ENCODE results near the gene RCOR3. TPM values are rescaled to one million over a fixed set of nuclear protein-coding genes. Genes with fewer than 3 reads are reported as not detected.
A peak's percentile ranks its signal among the peaks of the same experiment; 100 is the strongest.

RCOR3 gene
- total RNA-seq, 5 donors from 2014 or later (not counting 1 experiment from before 2014, with no cell fraction given) = 58.2 to 72.4 (median 62.2) TPM

DNA sequence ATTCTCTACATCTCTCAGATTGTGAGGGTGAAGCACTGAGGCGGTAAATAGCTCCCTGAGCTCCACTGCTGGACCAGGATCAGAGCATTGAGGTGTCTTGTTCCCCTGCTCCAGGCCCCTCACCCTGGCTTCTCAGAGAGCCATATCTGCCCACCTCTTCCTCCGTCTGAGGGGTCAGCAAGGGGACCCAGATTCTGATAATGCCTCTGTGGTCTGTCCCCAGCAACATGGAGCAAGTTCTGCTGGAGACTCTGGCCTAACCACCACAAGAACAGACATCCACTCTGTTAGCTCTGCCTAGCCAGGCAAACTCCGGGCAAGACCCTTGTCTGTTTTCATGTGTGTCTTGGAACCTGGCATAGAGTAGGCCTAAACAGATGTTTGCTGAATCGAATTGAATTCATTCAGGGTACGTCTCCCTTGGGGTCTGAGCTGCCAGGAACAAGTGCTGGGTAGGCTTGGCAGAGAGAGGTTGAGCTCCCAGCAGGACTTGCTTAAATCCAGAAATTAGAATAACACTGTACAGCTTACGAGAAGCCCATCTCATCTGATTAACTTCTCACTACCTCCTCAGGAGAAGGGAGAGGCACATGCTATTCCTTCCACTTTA lies 69.8 kb downstream of the RCOR3 start:
- peak in 1 of 35 experiments; percentile 21 for DNase-seq
- ChIA-PET CTCF (interaction anchor here (0.8 to 2.3 kb wide), 5 partner anchors 18 to 147 kb away, joined by 3 to 9 read pairs (median 3); no protein-coding TSS in a partner anchor), POLR2A (interaction anchor here in 1 of 2 donors (0.6 kb wide), 1 partner anchor 53 kb away, joined by 3 read pairs; no protein-coding TSS in a partner anchor)
- Histone ChIP-seq H3K4me1 (ENCODE audit: control insufficient read depth in 1 of 2, extremely low read depth in 1 of 2, insufficient read depth in 2 of 2, low read length in 2 of 2) (peaks cover 33 to 76% of the 10 kb centered on the region in 2 experiments), H3K27me3 (replicated peaks in 1 of 2; ENCODE audit: control insufficient read depth in 2 of 2, extremely low read depth in 1 of 2, insufficient read depth in 2 of 2, low read length in 1 of 2) (no peaks in the 10 kb centered on the region), H3K36me3 (ENCODE audit: control insufficient read depth in 2 of 2, extremely low read depth in 1 of 2, insufficient read depth in 1 of 2, low read length in 1 of 2) (no peaks in the 10 kb centered on the region), H3K9me3 (no peaks in the 10 kb centered on the region), H3K4me3 (ENCODE audit: control insufficient read depth in 1 of 2, extremely low read depth in 1 of 2, low read length in 1 of 2) (peak overlapping the region in 1 of 2 donors; percentile 91), H3K27ac (ENCODE audit: low read length) (peak overlapping the region; percentile 84)
- no peaks in the 10 kb centered on the region for H3K36me3 Mint-ChIP-seq
- 47% methylated on average over 3 of the region's 6 CpGs for WGBS (ENCODE audit: insufficient coverage)
- H3K4me1 Mint-ChIP-seq = peaks cover 74 to 86% (median 80%) of the 10 kb centered on the region in 3 donors
- H3K9me3 Mint-ChIP-seq = no peaks in the 10 kb centered on the region
- ATAC-seq (replicated peaks in 1 of 4) = no peak
- peak overlapping the region; percentile 92 to 95 (median 95) for H3K4me3 Mint-ChIP-seq
- H3K27ac Mint-ChIP-seq = peak overlapping the region; percentile 91 to 92
- no peaks in the 10 kb centered on the region for H3K27me3 Mint-ChIP-seq

DNA sequence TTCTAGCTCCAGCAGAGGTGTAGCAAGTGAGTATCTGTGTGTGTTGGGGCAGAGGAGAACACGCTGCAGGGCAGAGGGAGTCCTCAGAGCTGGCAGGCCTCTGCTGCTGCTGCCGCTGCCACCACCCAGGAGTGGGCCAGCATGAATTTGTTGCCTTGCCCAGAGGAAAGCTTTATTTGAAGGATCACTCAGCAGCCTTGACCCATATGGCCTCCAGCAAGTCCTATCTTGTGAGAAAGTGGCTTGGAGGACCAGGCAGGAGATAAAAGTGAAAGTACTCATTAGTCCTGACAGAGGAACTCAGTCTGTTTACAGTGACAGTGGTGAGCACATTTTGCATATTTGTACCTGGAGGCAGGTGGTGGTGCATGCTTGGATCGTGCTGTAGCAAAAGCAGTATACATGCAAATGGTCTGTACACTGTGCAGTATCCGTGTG lies 70.6 kb downstream of the RCOR3 start:
- Histone ChIP-seq H3K4me3 (ENCODE audit: control insufficient read depth in 1 of 2, extremely low read depth in 1 of 2, low read length in 1 of 2) (peak overlapping the region in 1 of 2 donors; percentile 91), H3K4me1 (ENCODE audit: control insufficient read depth in 1 of 2, extremely low read depth in 1 of 2, insufficient read depth in 2 of 2, low read length in 2 of 2) (peaks cover 33 to 84% of the 10 kb centered on the region in 2 experiments), H3K27me3 (replicated peaks in 1 of 2; ENCODE audit: control insufficient read depth in 2 of 2, extremely low read depth in 1 of 2, insufficient read depth in 2 of 2, low read length in 1 of 2) (no peaks in the 10 kb centered on the region), H3K27ac (ENCODE audit: low read length) (peak overlapping the region; percentile 84), H3K9me3 (no peaks in the 10 kb centered on the region), H3K36me3 (ENCODE audit: control insufficient read depth in 2 of 2, extremely low read depth in 1 of 2, insufficient read depth in 1 of 2, low read length in 1 of 2) (no peaks in the 10 kb centered on the region)
- Mint-ChIP-seq H3K4me1 (peaks cover 80 to 90% (median 85%) of the 10 kb centered on the region in 3 donors), H3K27ac (peak overlapping the region; percentile 91 to 92), H3K4me3 (peak overlapping the region; percentile 92 to 95 (median 95)), H3K36me3 (no peaks in the 10 kb centered on the region), H3K27me3 (no peaks in the 10 kb centered on the region), H3K9me3 (no peaks in the 10 kb centered on the region)
- WGBS (ENCODE audit: insufficient coverage) = 13% methylated on average over 4 of the region's 4 CpGs
- ChIA-PET POLR2A (interaction anchor here in 1 of 2 donors (0.5 to 0.6 kb wide), 2 partner anchors 54 to 57 kb away, joined by 3 to 4 read pairs; no protein-coding TSS in a partner anchor), CTCF (no interaction called here)
- peak; percentile 33 to 44 (median 37) for ATAC-seq (replicated peaks in 1 of 4)
- peak in 2 of 35 experiments; percentile 30 to 38 for DNase-seq

DNA sequence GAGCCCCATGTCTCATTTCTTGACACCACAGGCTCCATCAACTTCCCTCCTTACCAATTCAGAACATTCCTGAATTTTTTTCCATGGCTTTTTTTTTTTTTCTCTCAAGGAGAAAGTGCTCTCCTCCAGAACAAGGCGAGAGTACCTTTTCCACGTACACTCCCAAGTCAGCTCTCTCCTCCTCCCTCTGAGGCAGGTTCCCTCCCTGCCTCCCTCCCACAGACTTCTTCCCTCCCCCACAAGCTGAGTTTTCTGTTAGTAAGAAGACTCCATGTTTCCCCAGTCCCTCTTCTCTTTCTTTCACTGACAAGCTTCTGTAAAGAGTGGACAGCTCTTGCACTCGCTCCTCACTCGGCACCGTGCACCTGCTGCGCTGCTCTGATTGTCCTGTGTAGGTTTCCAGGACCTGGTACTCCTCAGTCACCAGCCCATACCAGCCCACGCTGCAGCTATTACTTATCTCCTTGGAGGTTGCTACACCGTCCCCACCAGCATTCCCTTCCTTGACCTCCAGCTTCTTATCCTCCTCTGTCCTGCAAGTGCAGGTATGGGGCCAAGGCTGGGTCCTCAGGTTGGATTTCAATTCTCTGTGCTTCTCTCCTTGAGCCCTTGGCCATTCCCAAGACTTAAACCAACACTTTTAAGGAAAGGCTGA lies 71.2 kb downstream of the RCOR3 start:
- H3K27ac Mint-ChIP-seq = peak overlapping the region; percentile 91 to 92
- ATAC-seq (replicated peaks in 1 of 4) (no peak), DNase-seq (no peak)
- H3K9me3 ChIP-seq = no peaks in the 10 kb centered on the region
- no peaks in the 10 kb centered on the region for H3K27me3 Mint-ChIP-seq
- 85% methylated on average over 5 of the region's 8 CpGs for WGBS (ENCODE audit: insufficient coverage)
- H3K4me3 Mint-ChIP-seq = peak overlapping the region; percentile 92 to 95 (median 95)
- H3K4me3 ChIP-seq (ENCODE audit: control insufficient read depth in 1 of 2, extremely low read depth in 1 of 2, low read length in 1 of 2) = peak overlapping the region in 1 of 2 donors; percentile 91
- POLR2A ChIA-PET = interaction anchor here in 1 of 2 donors (0.6 kb wide), 1 partner anchor 53 kb away, joined by 4 read pairs; no protein-coding TSS in a partner anchor
- no peaks in the 10 kb centered on the region for H3K27me3 ChIP-seq (replicated peaks in 1 of 2; ENCODE audit: control insufficient read depth in 2 of 2, extremely low read depth in 1 of 2, insufficient read depth in 2 of 2, low read length in 1 of 2)
- H3K36me3 Mint-ChIP-seq = no peaks in the 10 kb centered on the region
- H3K9me3 Mint-ChIP-seq = no peaks in the 10 kb centered on the region
- no peaks in the 10 kb centered on the region for H3K36me3 ChIP-seq (ENCODE audit: control insufficient read depth in 2 of 2, extremely low read depth in 1 of 2, insufficient read depth in 1 of 2, low read length in 1 of 2)
- peak overlapping the region; percentile 84 for H3K27ac ChIP-seq (ENCODE audit: low read length)
- CTCF ChIA-PET = interaction anchor here in 1 of 2 donors (0.6 to 0.7 kb wide), 2 partner anchors 71 to 647 kb away, joined by 3 to 4 read pairs; no protein-coding TSS in a partner anchor
- peaks cover 39 to 86% of the 10 kb centered on the region in 2 experiments for H3K4me1 ChIP-seq (ENCODE audit: control insufficient read depth in 1 of 2, extremely low read depth in 1 of 2, insufficient read depth in 2 of 2, low read length in 2 of 2)
- peaks cover 84 to 92% (median 86%) of the 10 kb centered on the region in 3 donors for H3K4me1 Mint-ChIP-seq

DNA sequence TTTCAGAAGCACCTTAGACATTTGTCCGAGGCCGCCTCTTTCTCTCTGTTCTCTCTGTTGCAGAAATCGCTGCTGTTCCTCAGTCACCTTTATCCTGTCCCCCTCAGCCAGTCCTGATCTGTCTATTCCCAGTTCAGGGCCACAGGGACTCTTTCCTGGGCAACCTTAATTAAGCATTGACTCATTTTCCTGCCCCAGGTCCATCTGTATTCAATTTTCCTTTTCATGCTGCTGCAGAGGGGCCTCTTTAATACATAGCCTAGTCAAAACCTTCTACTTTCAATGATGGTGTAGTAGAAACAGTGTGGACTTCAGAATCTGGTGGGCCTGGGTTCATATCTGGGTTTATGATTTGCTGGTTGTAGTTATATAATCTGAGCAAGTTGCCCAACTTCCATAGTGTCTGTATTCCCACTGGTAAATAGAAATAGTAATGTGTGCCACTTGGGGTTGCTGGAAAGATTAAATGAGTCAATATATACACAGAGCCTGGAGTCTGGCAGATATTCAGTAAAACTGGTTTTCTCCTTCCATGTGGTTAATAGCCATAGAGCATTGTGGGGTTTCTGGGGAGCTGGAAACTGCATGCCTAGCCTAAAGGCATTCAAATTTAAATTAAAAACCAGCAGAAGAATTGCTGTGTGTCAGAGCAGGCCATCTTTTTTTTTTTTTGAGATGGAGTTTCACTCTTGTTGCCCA lies 72.0 kb downstream of the RCOR3 start:
- H3K4me3 Mint-ChIP-seq = peak overlapping the region; percentile 92 to 95 (median 95)
- Histone ChIP-seq H3K27ac (ENCODE audit: low read length) (peak overlapping the region; percentile 84), H3K4me1 (ENCODE audit: control insufficient read depth in 1 of 2, extremely low read depth in 1 of 2, insufficient read depth in 2 of 2, low read length in 2 of 2) (peaks cover 44 to 86% of the 10 kb centered on the region in 2 experiments), H3K9me3 (no peaks in the 10 kb centered on the region), H3K36me3 (ENCODE audit: control insufficient read depth in 2 of 2, extremely low read depth in 1 of 2, insufficient read depth in 1 of 2, low read length in 1 of 2) (no peaks in the 10 kb centered on the region), H3K4me3 (ENCODE audit: control insufficient read depth in 1 of 2, extremely low read depth in 1 of 2, low read length in 1 of 2) (no peak overlapping the region), H3K27me3 (replicated peaks in 1 of 2; ENCODE audit: control insufficient read depth in 2 of 2, extremely low read depth in 1 of 2, insufficient read depth in 2 of 2, low read length in 1 of 2) (no peaks in the 10 kb centered on the region)
- no peak for ATAC-seq (replicated peaks in 1 of 4)
- DNase-seq = no peak
- H3K27ac Mint-ChIP-seq = peak overlapping the region; percentile 91 to 92
- CTCF ChIA-PET = interaction anchor here in 1 of 2 donors (0.6 to 0.7 kb wide), 2 partner anchors 646 to 1087 kb away, joined by 3 read pairs; no protein-coding TSS in a partner anchor
- no peaks in the 10 kb centered on the region for H3K27me3 Mint-ChIP-seq
- H3K36me3 Mint-ChIP-seq = no peaks in the 10 kb centered on the region
- H3K4me1 Mint-ChIP-seq = peaks cover 85 to 92% (median 88%) of the 10 kb centered on the region in 3 donors
- POLR2A ChIA-PET = interaction anchor here in 1 of 2 donors (0.9 kb wide), 1 partner anchor 16 kb away, joined by 3 read pairs; no protein-coding TSS in a partner anchor
- WGBS (ENCODE audit: insufficient coverage) = 95% methylated on average over 3 of the region's 3 CpGs
- H3K9me3 Mint-ChIP-seq = no peaks in the 10 kb centered on the region

DNA sequence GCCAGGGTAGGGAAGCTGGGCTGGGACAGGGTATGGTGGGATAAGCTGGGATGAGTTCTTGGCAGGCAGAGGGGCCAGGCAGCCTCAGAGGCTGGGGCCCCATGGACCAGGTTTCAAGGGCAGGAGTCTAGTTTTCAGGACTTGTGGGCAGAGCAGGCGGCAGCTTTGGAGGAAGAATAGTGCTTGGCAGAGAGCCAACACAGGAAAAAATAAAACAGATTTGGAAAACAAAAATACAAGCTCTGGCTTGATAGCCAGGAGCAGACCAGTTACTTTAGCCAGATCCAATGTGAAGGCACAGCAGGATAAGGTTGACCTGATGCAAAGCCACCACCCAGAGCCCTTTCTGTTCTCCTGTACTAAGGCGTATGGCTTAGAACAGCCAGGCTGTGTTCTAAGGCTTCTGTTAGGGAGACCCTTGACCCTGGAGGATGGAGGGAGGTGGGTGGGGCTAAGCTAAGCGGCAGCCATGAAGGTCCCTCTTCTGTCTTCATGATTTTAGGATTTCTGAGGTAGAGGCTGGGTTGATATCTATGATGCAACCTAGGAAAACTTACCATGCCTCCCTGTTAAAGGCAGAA lies 73.0 kb downstream of the RCOR3 start:
- H3K27me3 Mint-ChIP-seq = no peaks in the 10 kb centered on the region
- peak overlapping the region; percentile 86 to 92 for H3K27ac Mint-ChIP-seq
- ATAC-seq (replicated peaks in 1 of 4) (no peak), DNase-seq (peak in 1 of 35 experiments; percentile 10)
- H3K27me3 ChIP-seq (replicated peaks in 1 of 2; ENCODE audit: control insufficient read depth in 2 of 2, extremely low read depth in 1 of 2, insufficient read depth in 2 of 2, low read length in 1 of 2) = no peaks in the 10 kb centered on the region
- ChIA-PET CTCF (interaction anchor here (0.7 to 1.2 kb wide), 4 partner anchors 8 to 1086 kb away, joined by 3 to 4 read pairs (median 4); no protein-coding TSS in a partner anchor), POLR2A (interaction anchor here in 1 of 2 donors (0.5 to 0.9 kb wide), 2 partner anchors 15 to 211 kb away, joined by 3 read pairs; no protein-coding TSS in a partner anchor)
- peak overlapping the region; percentile 8 for H3K27ac ChIP-seq (ENCODE audit: low read length)
- peaks cover 92 to 99% (median 95%) of the 10 kb centered on the region in 3 donors for H3K4me1 Mint-ChIP-seq
- peak overlapping the region in 1 of 3 donors; percentile 95 for H3K4me3 Mint-ChIP-seq
- no peaks in the 10 kb centered on the region for H3K36me3 ChIP-seq (ENCODE audit: control insufficient read depth in 2 of 2, extremely low read depth in 1 of 2, insufficient read depth in 1 of 2, low read length in 1 of 2)
- H3K9me3 ChIP-seq = no peaks in the 10 kb centered on the region
- WGBS (ENCODE audit: insufficient coverage) = 86% methylated on average over 2 of the region's 3 CpGs
- H3K4me3 ChIP-seq (ENCODE audit: control insufficient read depth in 1 of 2, extremely low read depth in 1 of 2, low read length in 1 of 2) = no peak overlapping the region
- H3K36me3 Mint-ChIP-seq = no peaks in the 10 kb centered on the region
- no peaks in the 10 kb centered on the region for H3K9me3 Mint-ChIP-seq
- H3K4me1 ChIP-seq (ENCODE audit: control insufficient read depth in 1 of 2, extremely low read depth in 1 of 2, insufficient read depth in 2 of 2, low read length in 2 of 2) = peaks cover 48 to 91% of the 10 kb centered on the region in 2 experiments

Measured in T-cell (primary cell).